Hepatocyte (in vitro differentiated cells): Measurements from ENCODE around the gene OR8B3. TPM values are rescaled to one million over a fixed set of nuclear protein-coding genes. Genes with fewer than 3 reads are reported as not detected.

Experiments used
- DNase-seq: peaks from one replicate; pipeline ENCODE4 v3.0.0-alpha.2; 2016; ENCODE audit warnings: low spot score
- H2AFZ ChIP-seq: fragments of 200-600 bp; sonication (generic); 2 replicates; pipeline ENCODE4 v1.6.0; 2016; ENCODE audit warnings: antibody characterized with exemption, mild to moderate bottlenecking
- H3K27ac ChIP-seq: fragments of 200-600 bp; sonication (generic); 2 replicates; pipeline ENCODE4 v1.5.1; 2016; ENCODE audit warnings: mild to moderate bottlenecking
- H3K27me3 ChIP-seq: fragments of 200-600 bp; sonication (generic); 2 replicates; pipeline ENCODE4 v1.6.1; 2016
- H3K36me3 ChIP-seq: fragments of 200-600 bp; sonication (generic); replicated peaks from 2 replicates; pipeline ENCODE4 v1.5.1; 2016; ENCODE audit warnings: low read depth; ENCODE audit not compliant: insufficient read depth
- H3K4me1 ChIP-seq: fragments of 200-600 bp; sonication (generic); 2 replicates; pipeline ENCODE4 v1.5.1; 2016; ENCODE audit warnings: mild to moderate bottlenecking, moderate library complexity; ENCODE audit not compliant: insufficient read depth
- H3K4me2 ChIP-seq: fragments of 200-600 bp; sonication (generic); 2 replicates; pipeline ENCODE4 v1.6.0; 2016
- H3K4me3 ChIP-seq: fragments of 200-600 bp; sonication (generic); 2 replicates; pipeline ENCODE4 v1.5.1; 2016; ENCODE audit warnings: mild to moderate bottlenecking
- H3K79me2 ChIP-seq: fragments of 200-600 bp; sonication (generic); 2 replicates; pipeline ENCODE4 v1.6.0; 2017; ENCODE audit warnings: mild to moderate bottlenecking
- H3K9me2 ChIP-seq: fragments of 200-600 bp; sonication (generic); replicated peaks from 2 replicates; pipeline ENCODE4 v1.6.0; 2017; ENCODE audit warnings: mild to moderate bottlenecking; ENCODE audit not compliant: insufficient read depth
- H3K9me3 ChIP-seq: fragments of 200-600 bp; sonication (generic); 2 replicates; pipeline ENCODE4 v1.5.1; 2016; ENCODE audit warnings: low read depth, mild to moderate bottlenecking
- H4K20me1 ChIP-seq: fragments of 200-600 bp; sonication (generic); 2 replicates; pipeline ENCODE4 v1.6.0; 2016; ENCODE audit warnings: mild to moderate bottlenecking; ENCODE audit not compliant: insufficient read depth, poor library complexity, severe bottlenecking
- EZH2 ChIP-seq: fragments of 200-600 bp; sonication (generic); IDR thresholded peaks from 2 replicates; pipeline ENCODE4 v1.6.1; 2016; ENCODE audit warnings: antibody characterized with exemption, mild to moderate bottlenecking, borderline replicate concordance
- EZH2phosphoT487 ChIP-seq: fragments of 200-600 bp; sonication (generic); IDR thresholded peaks from one replicate; pipeline ENCODE4 v1.6.1; 2018; ENCODE audit warnings: antibody characterized with exemption, mild to moderate bottlenecking, low read depth, moderate library complexity; ENCODE audit not compliant: unreplicated experiment, severe bottlenecking
- WGBS: methylation state at CpG from one replicate; pipeline ENCODE4 v1.1.6; 2016; ENCODE audit warnings: low lambda C conversion rate; ENCODE audit errors: missing lambda C conversion rate; 5-methylcytosine and 5-hydroxymethylcytosine counted together
- polyA plus RNA-seq: library from polyadenylated mRNA; unstranded; fragments of >200 nt; fragmentation: Nextera tagmentation; extraction: Ambion mirVana; gene quantifications from 2 replicates; pipeline ENCODE4 v1.2.1, GENCODE V29; 2016
- total RNA-seq: library from RNA; depleted of rRNA; stranded (reverse); fragments of >200 nt; gene quantifications from 2 replicates; pipeline ENCODE4 v1.2.3, GENCODE V29; 2014
- TF ChIP-seq, protein P1 (sequence below): fragments of 200-600 bp; sonication (generic); IDR thresholded peaks from 2 replicates; pipeline ENCODE4 v1.5.1; 2016; ENCODE audit warnings: antibody characterized with exemption, mild to moderate bottlenecking; ENCODE audit not compliant: poor library complexity

OR8B3 gene
- total and polyA plus RNA-seq, 2 experiments from 2014 or later: not detected

DNA sequence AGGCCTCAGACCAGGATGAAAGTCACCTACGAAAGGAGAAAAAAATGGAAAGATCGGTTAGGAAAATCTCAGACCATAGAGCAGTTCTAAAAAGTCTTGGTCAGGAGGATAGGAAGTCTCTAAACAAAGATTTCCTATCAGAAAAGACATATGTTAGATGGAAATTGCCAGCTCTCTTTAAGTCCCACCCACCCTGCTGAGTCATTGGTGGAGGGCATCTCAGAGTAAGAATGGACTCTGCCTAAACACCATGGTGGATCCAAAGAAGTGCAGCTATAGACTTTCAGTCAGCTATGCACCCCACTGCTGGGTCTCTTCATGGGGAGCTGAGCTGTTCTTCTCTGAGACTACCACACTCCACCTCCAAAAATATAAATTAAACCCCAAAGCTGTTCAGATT lies 18.2 kb downstream of the OR8B3 start:
- H3K36me3 ChIP-seq: no peaks in the 10 kb centered on the region
- TF ChIP-seq EZH2 (no peak), EZH2phosphoT487 (no peak)
- TF ChIP-seq, protein P1, sequence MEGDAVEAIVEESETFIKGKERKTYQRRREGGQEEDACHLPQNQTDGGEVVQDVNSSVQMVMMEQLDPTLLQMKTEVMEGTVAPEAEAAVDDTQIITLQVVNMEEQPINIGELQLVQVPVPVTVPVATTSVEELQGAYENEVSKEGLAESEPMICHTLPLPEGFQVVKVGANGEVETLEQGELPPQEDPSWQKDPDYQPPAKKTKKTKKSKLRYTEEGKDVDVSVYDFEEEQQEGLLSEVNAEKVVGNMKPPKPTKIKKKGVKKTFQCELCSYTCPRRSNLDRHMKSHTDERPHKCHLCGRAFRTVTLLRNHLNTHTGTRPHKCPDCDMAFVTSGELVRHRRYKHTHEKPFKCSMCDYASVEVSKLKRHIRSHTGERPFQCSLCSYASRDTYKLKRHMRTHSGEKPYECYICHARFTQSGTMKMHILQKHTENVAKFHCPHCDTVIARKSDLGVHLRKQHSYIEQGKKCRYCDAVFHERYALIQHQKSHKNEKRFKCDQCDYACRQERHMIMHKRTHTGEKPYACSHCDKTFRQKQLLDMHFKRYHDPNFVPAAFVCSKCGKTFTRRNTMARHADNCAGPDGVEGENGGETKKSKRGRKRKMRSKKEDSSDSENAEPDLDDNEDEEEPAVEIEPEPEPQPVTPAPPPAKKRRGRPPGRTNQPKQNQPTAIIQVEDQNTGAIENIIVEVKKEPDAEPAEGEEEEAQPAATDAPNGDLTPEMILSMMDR: no peak
- no peaks in the 10 kb centered on the region for H3K27me3 ChIP-seq
- H4K20me1 ChIP-seq: no peaks in the 10 kb centered on the region
- H3K27ac ChIP-seq: no peak overlapping the region
- no peak overlapping the region for H3K4me3 ChIP-seq
- no peaks in the 10 kb centered on the region for H3K79me2 ChIP-seq
- 92% methylated on average over 2 of the region's 2 CpGs for WGBS
- H3K9me2 ChIP-seq: no peaks in the 10 kb centered on the region
- no peak overlapping the region for H3K4me2 ChIP-seq
- H2AFZ ChIP-seq: no peak overlapping the region
- DNase-seq: no peak
- no peaks in the 10 kb centered on the region for H3K4me1 ChIP-seq
- no peaks in the 10 kb centered on the region for H3K9me3 ChIP-seq

- H3K4me2 ChIP-seq: no peak overlapping the region
- DNase-seq: no peak
- H4K20me1 ChIP-seq: no peaks in the 10 kb centered on the region
- no peaks in the 10 kb centered on the region for H3K27me3 ChIP-seq
- no peak overlapping the region for H2AFZ ChIP-seq
- no peaks in the 10 kb centered on the region for H3K4me1 ChIP-seq
- no peak overlapping the region for H3K27ac ChIP-seq
- H3K4me3 ChIP-seq: no peak overlapping the region
- TF ChIP-seq, protein P1: no peak
- TF ChIP-seq EZH2phosphoT487 (no peak), EZH2 (no peak)
- H3K79me2 ChIP-seq: no peaks in the 10 kb centered on the region
- WGBS: 72% methylated on average over 3 of the region's 3 CpGs
- no peaks in the 10 kb centered on the region for H3K9me2 ChIP-seq
- no peaks in the 10 kb centered on the region for H3K36me3 ChIP-seq
- H3K9me3 ChIP-seq: no peaks in the 10 kb centered on the region
Measured at GRCh38 chr11:124376280-124376679, 22.5 kb downstream of the OR8B3 start.

DNA sequence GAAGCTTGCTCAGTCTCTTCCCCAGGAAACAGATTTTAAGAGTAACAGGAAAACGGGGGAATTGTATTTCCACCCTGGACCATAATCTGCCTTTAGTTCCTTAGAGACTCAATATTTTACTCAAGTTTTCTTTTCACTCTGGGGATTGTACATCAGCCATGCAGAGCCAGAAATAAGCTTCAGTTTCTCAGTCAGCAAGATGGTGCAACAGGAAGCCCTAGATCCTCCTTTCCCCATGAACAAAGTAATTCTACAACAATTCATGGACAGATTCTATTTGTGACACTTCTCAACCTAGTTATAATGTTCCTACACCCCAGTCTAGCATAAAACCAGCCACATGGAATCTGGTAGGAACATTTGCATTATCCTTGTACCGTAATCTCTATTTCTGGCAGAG lies 39.3 kb downstream of the OR8B3 start:
- no peaks in the 10 kb centered on the region for H3K9me2 ChIP-seq
- no peaks in the 10 kb centered on the region for H3K9me3 ChIP-seq
- no peak for TF ChIP-seq EZH2phosphoT487
- no peak for TF ChIP-seq EZH2
- TF ChIP-seq, protein P1: no peak
- H3K4me2 ChIP-seq: no peak overlapping the region
- H3K4me1 ChIP-seq: no peaks in the 10 kb centered on the region
- H4K20me1 ChIP-seq: no peaks in the 10 kb centered on the region
- H3K27me3 ChIP-seq: no peaks in the 10 kb centered on the region
- no peaks in the 10 kb centered on the region for H3K36me3 ChIP-seq
- DNase-seq: no peak
- no peak overlapping the region for H3K27ac ChIP-seq
- no peaks in the 10 kb centered on the region for H3K79me2 ChIP-seq
- no peak overlapping the region for H3K4me3 ChIP-seq
- 43% methylated on average over 2 of the region's 2 CpGs for WGBS
- no peak overlapping the region for H2AFZ ChIP-seq

GRCh38 chr11:124346311-124346955 lies 52.4 kb downstream of the OR8B3 start:
- H4K20me1 ChIP-seq: no peaks in the 10 kb centered on the region
- no peaks in the 10 kb centered on the region for H3K9me2 ChIP-seq
- H3K4me3 ChIP-seq: no peak overlapping the region
- no peak for DNase-seq
- H3K4me2 ChIP-seq: no peak overlapping the region
- H3K4me1 ChIP-seq: no peaks in the 10 kb centered on the region
- H3K36me3 ChIP-seq: no peaks in the 10 kb centered on the region
- WGBS: 39% methylated on average over 3 of the region's 3 CpGs
- no peaks in the 10 kb centered on the region for H3K27me3 ChIP-seq
- TF ChIP-seq, protein P1: no peak
- TF ChIP-seq EZH2: no peak
- no peak for TF ChIP-seq EZH2phosphoT487
- H2AFZ ChIP-seq: no peak overlapping the region
- H3K27ac ChIP-seq: no peak overlapping the region
- no peaks in the 10 kb centered on the region for H3K79me2 ChIP-seq
- no peaks in the 10 kb centered on the region for H3K9me3 ChIP-seq
